Natural killer cell (primary cell): ENCODE data around the gene SLC18A3. TPM values are rescaled to one million over a fixed set of nuclear protein-coding genes. Genes with fewer than 3 reads are reported as not detected.

Source experiments
- ATAC-seq, 3 donors: fragments of 150-1000 bp in 2 of 3; fragments of 200-7000 bp in 1 of 3; cut with Tn5 transposase; 1 replicate in 1 of 3; 2 replicates in 2 of 3; pipeline ENCODE4 v1.10.0; 2021; ENCODE audit warnings: mild to moderate bottlenecking in 2 of 3, moderate library complexity in 2 of 3
- DNase-seq, 2 donors: peaks; one replicate each; pipeline versions ENCODE4 v3.0.0 to v3.0.0-alpha.2; 2013 to 2021; ENCODE audit warnings: mixed read lengths in 1 of 2
- H3K27ac ChIP-seq: one replicate; pipeline ENCODE4 v1.5.1; 2013; ENCODE audit warnings: mild to moderate bottlenecking, low read length
- H3K27me3 ChIP-seq: one replicate; pipeline ENCODE4 v1.6.1; 2013; ENCODE audit warnings: low read length; ENCODE audit not compliant: control insufficient read depth, insufficient read depth
- H3K36me3 ChIP-seq: one replicate; pipeline ENCODE4 v1.6.1; 2013; ENCODE audit warnings: low read length; ENCODE audit not compliant: control insufficient read depth, insufficient read depth
- H3K4me1 ChIP-seq: one replicate; pipeline ENCODE4 v1.6.1; 2013; ENCODE audit warnings: low read length; ENCODE audit not compliant: control insufficient read depth, insufficient read depth
- H3K4me3 ChIP-seq: one replicate; pipeline ENCODE4 v1.5.1; 2013; ENCODE audit warnings: low read length
- H3K9me3 ChIP-seq: one replicate; pipeline ENCODE4 v1.6.1; 2013; ENCODE audit warnings: low read length; ENCODE audit not compliant: control insufficient read depth, insufficient read depth
- H3K27ac Mint-ChIP-seq, 2 donors: one replicate each; pipeline ENCODE4 v1.8.0; 2022; ENCODE audit warnings: mild to moderate bottlenecking in 2 of 2, mixed read lengths in 2 of 2, moderate library complexity in 1 of 2
- H3K27me3 Mint-ChIP-seq, 2 donors: one replicate each; pipeline ENCODE4 v1.8.0; 2022; ENCODE audit warnings: low read depth in 2 of 2, mixed read lengths in 2 of 2
- H3K36me3 Mint-ChIP-seq: one replicate; pipeline ENCODE4 v1.8.0; 2022; ENCODE audit warnings: mixed read lengths
- H3K4me1 Mint-ChIP-seq, 2 donors: one replicate each; pipeline ENCODE4 v1.8.0; 2022; ENCODE audit warnings: mixed read lengths in 2 of 2
- H3K4me3 Mint-ChIP-seq: one replicate; pipeline ENCODE4 v1.8.0; 2022; ENCODE audit warnings: mild to moderate bottlenecking, moderate library complexity, mixed read lengths
- H3K9me3 Mint-ChIP-seq, 2 donors: one replicate each; pipeline ENCODE4 v1.8.0; 2022; ENCODE audit warnings: mixed read lengths in 2 of 2
- CTCF ChIP-seq: fragments of 200-600 bp; IDR thresholded peaks from one replicate; pipeline ENCODE4 v1.8.0; 2022; ENCODE audit warnings: antibody characterized with exemption
- whole genome bisulfite sequencing: methylation state at CpG from one replicate; pipeline ENCODE4 v1.1.7; 2013; ENCODE audit warnings: missing lambda C conversion rate; ENCODE audit not compliant: insufficient coverage; 5-methylcytosine and 5-hydroxymethylcytosine counted together
- intact Hi-C: fragments of 100-400 bp; cut with micrococcal nuclease; formaldehyde crosslinking; loops from one replicate; pipeline ENCODE4 v1.14.2; 2022
- total RNA-seq, 4 donors: library from RNA; stranded (reverse); fragments of 120-200 nt in 1 of 4; gene quantifications; one replicate each; pipeline versions ENCODE4 v1.2.3 to v1.2.4, GENCODE V29; 2013 to 2022

The SLC18A3 gene
- total RNA-seq, 3 donors from 2014 or later (not counting 1 experiment from before 2014, with no cell fraction given) = not detected

- 85% methylated on average over 15 of the region's 15 CpGs for WGBS
- Mint-ChIP-seq H3K36me3 (no peaks in the 10 kb centered on the region), H3K27ac (no peak overlapping the region), H3K4me1 (peaks cover 0 to 13% of the 10 kb centered on the region in 2 donors), H3K4me3 (no peak overlapping the region), H3K27me3 (peaks cover 10 to 12% of the 10 kb centered on the region in 2 donors), H3K9me3 (no peaks in the 10 kb centered on the region)
- Histone ChIP-seq H3K27me3 (peaks cover 2% of the 10 kb centered on the region), H3K4me3 (no peak overlapping the region), H3K36me3 (no peaks in the 10 kb centered on the region), H3K4me1 (peaks cover 9% of the 10 kb centered on the region), H3K9me3 (no peaks in the 10 kb centered on the region), H3K27ac (no peak overlapping the region)
- TF ChIP-seq CTCF = no peak
- no peak for ATAC-seq
- DNase-seq = no peak
- intact Hi-C loops = no loop called here
These were observed 41.1 kb downstream of the SLC18A3 start for GRCh38 chr10:49651039-49651835.

- Histone ChIP-seq H3K9me3 (no peaks in the 10 kb centered on the region), H3K4me1 (peaks cover 9% of the 10 kb centered on the region), H3K4me3 (no peak overlapping the region), H3K36me3 (no peaks in the 10 kb centered on the region), H3K27me3 (peaks cover 2% of the 10 kb centered on the region), H3K27ac (no peak overlapping the region)
- H3K9me3 Mint-ChIP-seq = peaks cover 0 to 2% of the 10 kb centered on the region in 2 donors
- TF ChIP-seq CTCF = no peak
- DNase-seq (no peak), ATAC-seq (no peak)
- peaks cover 0 to 13% of the 10 kb centered on the region in 2 donors for H3K4me1 Mint-ChIP-seq
- peaks cover 15 to 17% of the 10 kb centered on the region in 2 donors for H3K27me3 Mint-ChIP-seq
- intact Hi-C loops = no loop called here
- H3K4me3 Mint-ChIP-seq = no peak overlapping the region
- no peak overlapping the region for H3K27ac Mint-ChIP-seq
- H3K36me3 Mint-ChIP-seq = no peaks in the 10 kb centered on the region
- WGBS = 85% methylated on average over 2 of the region's 2 CpGs
These were observed 41.8 kb downstream of the SLC18A3 start for GRCh38 chr10:49651917-49652316.

- peaks cover 0 to 2% of the 10 kb centered on the region in 2 donors for H3K9me3 Mint-ChIP-seq
- peaks cover 0 to 13% of the 10 kb centered on the region in 2 donors for H3K4me1 Mint-ChIP-seq
- H3K27ac Mint-ChIP-seq = no peak overlapping the region
- Histone ChIP-seq H3K9me3 (no peaks in the 10 kb centered on the region), H3K27ac (no peak overlapping the region), H3K27me3 (peaks cover 2% of the 10 kb centered on the region), H3K36me3 (no peaks in the 10 kb centered on the region), H3K4me3 (no peak overlapping the region), H3K4me1 (peaks cover 9% of the 10 kb centered on the region)
- no peak overlapping the region for H3K4me3 Mint-ChIP-seq
- 82% methylated on average over 15 of the region's 15 CpGs for WGBS
- intact Hi-C loops = no loop called here
- no peak for DNase-seq
- no peaks in the 10 kb centered on the region for H3K36me3 Mint-ChIP-seq
- ATAC-seq = no peak
- TF ChIP-seq CTCF = no peak
- peaks cover 12 to 24% of the 10 kb centered on the region in 2 donors for H3K27me3 Mint-ChIP-seq
These were observed 42.5 kb downstream of the SLC18A3 start for GRCh38 chr10:49652421-49653272.
